B cell (primary cell): ENCODE data around the gene NANOS2. TPM values are rescaled to one million over a fixed set of nuclear protein-coding genes. Genes with fewer than 3 reads are reported as not detected.

ENCODE experiments used
- ATAC-seq: fragments of 200-7000 bp; cut with Tn5 transposase; one replicate; pipeline ENCODE4 v1.10.0; 2021; ENCODE audit warnings: low read depth, mild to moderate bottlenecking, moderate number of reproducible peaks, moderate library complexity
- CTCF ChIA-PET: fragments of 350-600 bp; sonication (Branson Sonifier 250); formaldehyde crosslinking; loops from one replicate; lab custom pipeline; 2021; ENCODE audit warnings: antibody characterized with exemption, inconsistent platforms; lab: Charles Lee
- POLR2A ChIA-PET: fragments of 350-600 bp; sonication (Branson Sonifier 250); formaldehyde crosslinking; loops from one replicate; lab custom pipeline; 2021; ENCODE audit warnings: antibody characterized with exemption; lab: Charles Lee
- DNase-seq: peaks from one replicate; pipeline ENCODE4 v3.0.0; 2013
- H2AFZ ChIP-seq: 2 replicates; pipeline ENCODE4 v1.6.1; 2012; ENCODE audit warnings: mild to moderate bottlenecking, low read depth, low read length; ENCODE audit not compliant: insufficient read depth, poor library complexity, severe bottlenecking
- H3K27ac ChIP-seq, 2 donors: 1 replicate in 1 of 2; 2 replicates in 1 of 2; pipeline ENCODE4 v1.5.1; 2012 to 2013; ENCODE audit warnings: low read length in 2 of 2, mild to moderate bottlenecking in 2 of 2, moderate library complexity in 1 of 2
- H3K27me3 ChIP-seq, 4 experiments: fragments of 200-600 bp in 1 of 4; sonication (generic) in 1 of 4; replicated peaks in 1 of 4; 1 replicate in 2 of 4; 2 replicates in 2 of 4; pipeline versions ENCODE4 v1.6.1 to v1.7.0; 2013 to 2016; ENCODE audit warnings: low read length in 3 of 4, mild to moderate bottlenecking in 2 of 4, mixed read lengths in 1 of 4, moderate library complexity in 1 of 4; ENCODE audit not compliant: insufficient read depth in 4 of 4, control insufficient read depth in 3 of 4; ENCODE audit errors: control extremely low read depth in 1 of 4
- H3K36me3 ChIP-seq, 2 experiments: replicated peaks in 1 of 2; 1 replicate in 1 of 2; 2 replicates in 1 of 2; pipeline versions ENCODE4 v1.6.1 to v1.7.1; 2013; ENCODE audit warnings: low read length in 1 of 2; ENCODE audit not compliant: insufficient read depth in 2 of 2, control insufficient read depth in 1 of 2; ENCODE audit errors: control extremely low read depth in 1 of 2, extremely low read depth in 1 of 2
- H3K4me1 ChIP-seq, 2 donors: fragments of 200-600 bp in 1 of 2; sonication (generic) in 1 of 2; 1 replicate in 1 of 2; 2 replicates in 1 of 2; pipeline versions ENCODE4 v1.5.1 to v1.6.1; 2013 to 2017; ENCODE audit warnings: low read length in 2 of 2; ENCODE audit not compliant: control insufficient read depth in 2 of 2, insufficient read depth in 2 of 2
- H3K4me2 ChIP-seq: replicated peaks from 2 replicates; pipeline ENCODE3; 2012; ENCODE audit warnings: mild to moderate bottlenecking, low read depth, low read length; ENCODE audit not compliant: poor library complexity, severe bottlenecking
- H3K4me3 ChIP-seq, 5 experiments: fragments of 200-600 bp in 1 of 5; sonication (generic) in 1 of 5; 1 replicate in 3 of 5; 2 replicates in 2 of 5; pipeline versions ENCODE4 v1.5.1 to v1.7.0; 2011 to 2016; ENCODE audit warnings: low read length in 4 of 5, mild to moderate bottlenecking in 4 of 5, low read depth in 2 of 5, control low read depth in 1 of 5, moderate library complexity in 1 of 5; ENCODE audit not compliant: insufficient read depth in 1 of 5; ENCODE audit errors: control extremely low read depth in 1 of 5, extremely low read depth in 1 of 5
- H3K79me2 ChIP-seq: fragments of 200-600 bp; sonication (generic); one replicate; pipeline ENCODE4 v1.6.0; 2016; ENCODE audit warnings: low read length; ENCODE audit not compliant: control insufficient read depth, insufficient read depth
- H3K9ac ChIP-seq: fragments of 200-600 bp; sonication (generic); 2 replicates; pipeline ENCODE4 v1.6.1; 2017; ENCODE audit warnings: mild to moderate bottlenecking, low read length, moderate library complexity
- H3K9me3 ChIP-seq, 3 donors: one replicate each; pipeline versions ENCODE4 v1.6.1 to v1.7.1; 2013; ENCODE audit warnings: low read length in 2 of 3; ENCODE audit not compliant: control insufficient read depth in 2 of 3, insufficient read depth in 1 of 3; ENCODE audit errors: control extremely low read depth in 1 of 3
- H4K20me1 ChIP-seq: 2 replicates; pipeline ENCODE4 v1.6.0; 2012; ENCODE audit warnings: mild to moderate bottlenecking, low read length; ENCODE audit not compliant: insufficient read depth, control insufficient read depth, poor library complexity, severe bottlenecking
- H3K27ac Mint-ChIP-seq: one replicate; pipeline ENCODE4 v1.8.0; 2021; ENCODE audit warnings: mixed read lengths
- H3K27me3 Mint-ChIP-seq: one replicate; pipeline ENCODE4 v1.8.0; 2021; ENCODE audit warnings: mixed read lengths
- H3K4me1 Mint-ChIP-seq: one replicate; pipeline ENCODE4 v1.8.0; 2021; ENCODE audit warnings: mixed read lengths
- H3K4me3 Mint-ChIP-seq: one replicate; pipeline ENCODE4 v1.8.0; 2021; ENCODE audit warnings: mixed read lengths
- H3K9me3 Mint-ChIP-seq: one replicate; pipeline ENCODE4 v1.8.0; 2022; ENCODE audit warnings: mixed read lengths; ENCODE audit not compliant: insufficient read depth
- EZH2 ChIP-seq: IDR thresholded peaks from 2 replicates; pipeline ENCODE4 v1.6.1; 2012; ENCODE audit warnings: borderline replicate concordance, low read depth, mild to moderate bottlenecking, moderate library complexity, low read length; ENCODE audit not compliant: insufficient read depth, poor library complexity, severe bottlenecking
- WGBS: methylation state at CpG from one replicate; pipeline ENCODE4 v1.1.5; 2013; ENCODE audit warnings: missing lambda C conversion rate; ENCODE audit not compliant: insufficient coverage; 5-methylcytosine and 5-hydroxymethylcytosine counted together
- intact Hi-C: fragments of 100-400 bp; cut with micrococcal nuclease; formaldehyde crosslinking; loops from one replicate; pipeline ENCODE4 v1.10.0; 2022
- polyA plus RNA-seq: library from polyadenylated mRNA; depleted of rRNA; stranded (reverse); fragments of >200 nt; gene quantifications from 2 replicates; pipeline ENCODE4 v1.2.3, GENCODE V29; 2012
- total RNA-seq, 2 donors: library from RNA; stranded (reverse); fragments of 120-200 nt in 1 of 2; gene quantifications; 1 replicate in 1 of 2; 2 replicates in 1 of 2; pipeline versions ENCODE4 v1.2.3 to v1.2.4, GENCODE V29; 2013 to 2022
- TF ChIP-seq, protein P1 (sequence below): fragments of 200-600 bp; IDR thresholded peaks from one replicate; pipeline ENCODE4 v1.8.0; 2022; ENCODE audit warnings: antibody characterized with exemption, mild to moderate bottlenecking

The NANOS2 gene
- total and polyA plus RNA-seq, 2 donors (not counting 1 experiment from before 2014, with no cell fraction given) = not detected

DNA sequence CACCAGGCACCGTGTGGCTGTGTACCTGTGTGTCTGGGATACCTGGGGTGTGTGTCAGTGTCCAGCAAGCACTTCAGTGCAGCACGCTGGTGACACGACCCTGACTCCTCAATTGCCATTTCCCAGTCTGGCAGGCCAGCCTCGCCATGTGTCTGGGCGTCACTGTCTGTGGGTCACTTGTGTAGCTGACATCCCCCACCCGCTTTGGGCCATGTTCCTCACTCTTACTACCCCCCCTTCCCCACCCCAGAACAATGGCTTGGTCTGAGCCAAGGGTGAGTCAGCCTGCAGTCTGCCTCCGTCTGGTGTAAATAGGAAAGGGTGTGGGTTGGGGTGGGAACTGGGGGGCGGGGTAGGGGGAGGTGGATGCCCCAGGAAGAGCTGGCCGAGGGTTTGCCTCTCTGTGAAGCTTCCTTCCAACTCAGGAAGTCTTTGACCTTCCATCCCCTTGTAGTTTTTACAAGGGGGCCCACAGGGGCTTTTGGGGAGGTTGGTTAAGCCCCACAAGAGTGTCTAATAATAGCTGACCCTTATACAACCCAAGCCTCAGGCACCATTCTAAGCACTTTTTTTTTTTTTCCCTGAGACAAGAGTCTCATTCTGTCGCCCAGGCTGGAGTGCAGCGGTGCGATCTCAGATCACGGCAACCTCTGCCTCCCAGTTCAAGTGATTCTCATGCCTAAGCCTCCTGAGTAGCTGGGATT is 41.5 kb upstream of the NANOS2 start:
- no peak overlapping the region for H3K4me2 ChIP-seq
- peaks cover 50% of the 10 kb centered on the region for H3K27me3 Mint-ChIP-seq
- no peak overlapping the region for H3K4me3 ChIP-seq

DNA sequence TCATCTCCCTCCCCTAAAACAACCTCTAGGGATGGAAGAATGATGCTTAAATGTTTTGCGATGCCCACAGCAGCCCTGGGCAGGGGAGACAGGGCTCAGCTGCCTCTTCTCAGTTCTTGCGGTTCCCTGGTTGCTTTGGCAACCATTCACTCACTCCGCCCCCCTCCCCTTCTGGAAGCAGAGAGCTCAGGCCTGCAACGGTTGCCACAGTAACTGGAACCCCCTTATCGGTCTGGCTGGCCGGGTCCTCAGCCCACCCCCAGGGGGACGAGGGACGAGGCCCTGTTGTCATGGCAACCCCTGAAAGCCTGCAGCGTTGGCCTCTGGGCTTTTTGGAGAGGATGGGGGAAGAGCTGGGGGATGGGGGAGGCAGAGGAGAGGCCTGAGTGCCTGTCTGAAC is 39.6 kb upstream of the NANOS2 start:
- WGBS = 44% methylated on average over 7 of the region's 9 CpGs
- no peaks in the 10 kb centered on the region for H4K20me1 ChIP-seq
- H2AFZ ChIP-seq = no peak overlapping the region
- ATAC-seq = no peak
- peaks cover 0 to 28% (median 11%) of the 10 kb centered on the region in 4 experiments for H3K27me3 ChIP-seq
- H3K27ac Mint-ChIP-seq = no peak overlapping the region
- intact Hi-C loops = no loop called here
- H3K79me2 ChIP-seq = no peaks in the 10 kb centered on the region
- no peak for DNase-seq
- H3K4me3 ChIP-seq = no peak overlapping the region
- TF ChIP-seq, protein P1, sequence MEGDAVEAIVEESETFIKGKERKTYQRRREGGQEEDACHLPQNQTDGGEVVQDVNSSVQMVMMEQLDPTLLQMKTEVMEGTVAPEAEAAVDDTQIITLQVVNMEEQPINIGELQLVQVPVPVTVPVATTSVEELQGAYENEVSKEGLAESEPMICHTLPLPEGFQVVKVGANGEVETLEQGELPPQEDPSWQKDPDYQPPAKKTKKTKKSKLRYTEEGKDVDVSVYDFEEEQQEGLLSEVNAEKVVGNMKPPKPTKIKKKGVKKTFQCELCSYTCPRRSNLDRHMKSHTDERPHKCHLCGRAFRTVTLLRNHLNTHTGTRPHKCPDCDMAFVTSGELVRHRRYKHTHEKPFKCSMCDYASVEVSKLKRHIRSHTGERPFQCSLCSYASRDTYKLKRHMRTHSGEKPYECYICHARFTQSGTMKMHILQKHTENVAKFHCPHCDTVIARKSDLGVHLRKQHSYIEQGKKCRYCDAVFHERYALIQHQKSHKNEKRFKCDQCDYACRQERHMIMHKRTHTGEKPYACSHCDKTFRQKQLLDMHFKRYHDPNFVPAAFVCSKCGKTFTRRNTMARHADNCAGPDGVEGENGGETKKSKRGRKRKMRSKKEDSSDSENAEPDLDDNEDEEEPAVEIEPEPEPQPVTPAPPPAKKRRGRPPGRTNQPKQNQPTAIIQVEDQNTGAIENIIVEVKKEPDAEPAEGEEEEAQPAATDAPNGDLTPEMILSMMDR = no peak
- no peak for TF ChIP-seq EZH2
- CTCF ChIA-PET = interaction anchor here (0.8 kb wide), 1 partner anchor 20 kb away, joined by 3 read pairs; no protein-coding TSS in a partner anchor
- no peak overlapping the region for H3K9ac ChIP-seq
- peaks cover 6% of the 10 kb centered on the region for H3K4me1 Mint-ChIP-seq
- H3K27me3 Mint-ChIP-seq = peaks cover 43% of the 10 kb centered on the region
- H3K4me2 ChIP-seq = no peak overlapping the region
- POLR2A ChIA-PET = no interaction called here
- no peak overlapping the region for H3K27ac ChIP-seq
- peaks cover 0 to 21% (median 7%) of the 10 kb centered on the region in 3 donors for H3K9me3 ChIP-seq
- peaks cover 2% of the 10 kb centered on the region for H3K9me3 Mint-ChIP-seq
- peaks cover 7 to 11% of the 10 kb centered on the region in 2 donors for H3K4me1 ChIP-seq
- no peak overlapping the region for H3K4me3 Mint-ChIP-seq
- no peaks in the 10 kb centered on the region for H3K36me3 ChIP-seq

More for the DNA sequence above, 41.5 kb upstream of the NANOS2 start:
- Histone ChIP-seq H3K9me3 (peaks cover 0 to 24% (median 7%) of the 10 kb centered on the region in 3 donors), H3K4me1 (peaks cover 7 to 11% of the 10 kb centered on the region in 2 donors), H3K79me2 (no peaks in the 10 kb centered on the region), H3K36me3 (no peaks in the 10 kb centered on the region), H3K27me3 (peaks cover 0 to 31% (median 12%) of the 10 kb centered on the region in 4 experiments), H3K27ac (no peak overlapping the region), H2AFZ (no peak overlapping the region), H4K20me1 (no peaks in the 10 kb centered on the region), H3K9ac (no peak overlapping the region)
- ChIA-PET POLR2A (interaction anchor here (0.6 kb wide), 1 partner anchor 44 kb away, joined by 5 read pairs; no protein-coding TSS in a partner anchor), CTCF (no interaction called here)
- TF ChIP-seq EZH2 = no peak
- TF ChIP-seq, protein P1 = no peak
- DNase-seq (no peak), ATAC-seq (no peak)
- H3K9me3 Mint-ChIP-seq = peaks cover 2% of the 10 kb centered on the region
- no peak overlapping the region for H3K27ac Mint-ChIP-seq
- intact Hi-C loops = no loop called here
- H3K4me3 Mint-ChIP-seq = no peak overlapping the region
- H3K4me1 Mint-ChIP-seq = peaks cover 6% of the 10 kb centered on the region
- 40% methylated on average over 2 of the region's 13 CpGs for WGBS
